ENCODE results near the gene SNPH.

Gene SNPH

GRCh38 chr20:1315804-1316203, 49.7 kb downstream of the SNPH start:
- intact Hi-C loops (cut with DNase I), result loop anchor here (10.0 kb wide), 1 partner anchor 149 kb away; the partner anchor contains the start of gene NSFL1C
- DNase-seq, result no peak

GRCh38 chr20:1317545-1318255, 51.6 kb downstream of the SNPH start:
- DNase-seq, result no peak
- intact Hi-C loops (cut with DNase I), result loop anchor here (10.0 kb wide), 1 partner anchor 147 kb away; the partner anchor contains the start of gene NSFL1C

DNA sequence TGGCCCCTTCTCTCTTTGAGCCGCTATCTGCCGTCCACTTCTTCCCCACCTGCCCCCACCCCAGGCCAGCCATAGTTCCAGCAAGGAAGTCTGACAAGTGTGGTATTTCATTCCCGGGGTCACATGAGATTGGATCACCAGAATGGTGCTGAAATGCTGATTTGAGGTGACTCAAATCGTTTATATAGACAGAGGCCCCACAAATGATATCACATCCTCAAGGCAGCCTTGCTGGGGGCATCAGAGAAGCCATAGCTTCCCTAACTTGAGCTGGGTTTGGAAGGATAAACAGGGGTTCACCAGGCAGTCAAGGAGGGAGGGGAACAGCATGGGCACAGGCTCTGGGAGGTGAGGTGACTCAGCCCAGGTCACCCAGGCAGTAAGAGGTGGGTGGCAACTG, 53.0 kb downstream of the SNPH start:
- intact Hi-C loops (cut with DNase I), result loop anchor here (10.0 kb wide), 1 partner anchor 146 kb away; the partner anchor contains the start of gene NSFL1C

GRCh38 chr20:1319462-1319861, 53.4 kb downstream of the SNPH start:
- no peak for DNase-seq
- intact Hi-C loops (cut with DNase I), result loop anchor here (10.0 kb wide), 1 partner anchor 145 kb away; the partner anchor contains the start of gene NSFL1C

More for the DNA sequence above, 53.0 kb downstream of the SNPH start:
- no peak for DNase-seq

GRCh38 chr20:1320016-1320415, 53.9 kb downstream of the SNPH start:
- intact Hi-C loops (cut with DNase I), result no loop called here
- no peak for DNase-seq

DNA sequence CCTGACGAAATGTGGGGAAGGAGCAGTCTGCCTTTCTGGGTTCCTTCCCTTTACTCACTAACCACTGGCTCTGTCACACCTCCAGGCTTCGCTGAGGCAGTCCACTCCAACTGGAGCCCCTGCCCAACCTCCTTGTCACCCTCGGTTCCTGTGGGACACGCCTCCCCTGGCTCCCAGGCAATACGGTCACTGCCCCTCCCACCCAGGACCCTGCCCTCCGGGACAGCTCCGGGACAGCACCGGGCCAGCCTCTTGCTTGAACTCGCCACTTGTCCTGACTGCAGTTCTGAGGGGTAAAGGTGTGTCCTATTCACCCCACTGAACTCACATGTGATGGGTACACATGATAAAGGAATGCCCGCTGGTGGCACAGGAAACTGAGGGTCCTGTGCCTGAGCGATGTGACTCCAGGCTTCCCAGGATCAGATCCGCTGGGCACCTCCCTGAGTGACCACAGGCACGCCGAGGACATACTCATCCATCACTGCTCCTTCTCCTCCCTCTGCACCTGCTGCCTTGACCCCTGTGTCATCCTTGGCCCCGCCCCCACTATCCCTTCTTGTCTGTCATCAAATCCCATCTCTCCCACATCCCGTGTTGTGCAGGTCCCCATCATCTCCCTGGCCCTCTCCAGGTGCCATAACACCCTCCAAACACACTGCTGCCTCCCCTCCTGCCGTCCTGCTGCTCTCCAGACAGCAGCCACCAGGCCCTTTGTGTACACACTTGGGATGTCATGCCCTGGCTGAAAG, 55.0 kb downstream of the SNPH start:
- no peak for DNase-seq
- intact Hi-C loops (cut with DNase I), result no loop called here

- DNase-seq, result no peak
- intact Hi-C loops (cut with DNase I), result no loop called here
Observed at GRCh38 chr20:1321654-1321939, 55.5 kb downstream of the SNPH start.

DNA sequence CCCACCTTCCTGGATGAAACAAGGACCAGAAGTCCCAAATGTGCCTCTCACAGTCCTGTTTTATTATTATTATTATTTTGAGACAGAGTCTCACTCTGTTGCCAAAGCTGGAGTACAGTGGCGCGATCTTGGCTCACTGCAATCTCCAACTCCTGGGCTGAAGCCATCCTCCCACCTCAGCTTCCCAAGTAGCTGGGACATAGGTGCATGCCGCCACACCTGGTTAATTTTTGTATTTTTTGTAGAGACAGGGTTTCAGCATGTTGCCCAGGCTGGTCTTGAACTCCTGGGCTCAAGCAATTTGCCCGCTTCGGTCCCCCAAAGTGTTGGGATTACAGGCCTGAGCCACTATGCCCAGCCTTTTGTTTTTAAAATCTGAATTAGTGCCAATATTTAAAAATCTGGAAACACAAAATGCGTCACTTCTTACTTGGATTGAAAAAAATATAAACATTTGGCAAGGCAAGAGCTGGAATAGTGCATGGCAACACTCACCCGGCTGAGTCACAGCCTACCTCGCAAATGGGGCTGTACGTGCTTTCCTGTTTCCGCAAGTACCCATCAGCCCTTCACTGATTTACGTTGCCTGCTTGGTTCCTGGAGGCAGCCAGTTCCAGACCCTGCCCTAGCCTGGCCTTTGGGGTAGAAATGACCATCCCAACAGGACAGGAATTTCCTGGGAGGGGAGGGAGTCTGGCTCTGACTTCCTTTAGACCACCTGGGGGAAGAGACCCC, 56.6 kb downstream of the SNPH start:
- DNase-seq, result peak in 5 of 42 donors; percentile 3 to 35 (median 9)

DNA sequence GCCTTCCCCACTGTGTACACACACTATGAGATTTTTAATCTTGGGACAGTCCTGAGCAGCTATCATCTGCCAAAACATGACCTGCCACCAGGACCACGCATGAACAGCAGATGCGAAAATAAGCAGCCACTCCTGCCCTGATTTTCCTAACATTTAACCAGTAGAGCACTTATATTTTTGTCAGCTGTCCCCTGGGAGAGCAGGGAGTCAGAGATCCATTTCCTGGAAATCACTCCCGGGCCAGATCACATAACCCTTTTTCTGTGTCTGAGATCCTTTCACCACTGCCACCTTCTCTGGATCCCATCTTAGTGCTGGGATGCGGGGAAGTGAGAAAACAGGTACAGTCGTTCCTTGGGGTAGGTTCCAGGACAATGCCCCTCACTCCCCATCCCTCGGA, 57.2 kb downstream of the SNPH start:
- DNase-seq, result peak in 6 of 42 donors; percentile 1 to 30 (median 12)
- intact Hi-C loops (cut with DNase I), result no loop called here

More for the DNA sequence above, 56.6 kb downstream of the SNPH start:
- intact Hi-C loops (cut with DNase I), result no loop called here

- intact Hi-C loops (cut with DNase I), result no loop called here
- DNase-seq, result peak in 11 of 42 donors; percentile 3 to 29 (median 11)
Observed at GRCh38 chr20:1323830-1324597, 57.9 kb downstream of the SNPH start.

GRCh38 chr20:1324598-1325172, 58.6 kb downstream of the SNPH start:
- peak in 22 of 42 donors; percentile 20 to 71 (median 46) for DNase-seq
- intact Hi-C loops (cut with DNase I), result loop anchor here (5.0 kb wide), 2 partner anchors 48 to 68 kb away; partner anchors contain the start of gene FKBP1A

- DNase-seq, result peak; percentile 92 to 98 (median 96)
- intact Hi-C loops (cut with DNase I), result loop anchor here (5.0 kb wide), 2 partner anchors 47 to 67 kb away; partner anchors contain the start of gene FKBP1A
Observed at GRCh38 chr20:1325173-1326030, 59.3 kb downstream of the SNPH start.

GRCh38 chr20:1326031-1326930, 60.2 kb downstream of the SNPH start:
- intact Hi-C loops (cut with DNase I), result loop anchor here (5.0 kb wide), 2 partner anchors 46 to 66 kb away; partner anchors contain the start of gene FKBP1A
- DNase-seq, result peak in 11 of 42 donors; percentile 1 to 49 (median 12)

- intact Hi-C loops (cut with DNase I), result loop anchor here (5.0 kb wide), 2 partner anchors 45 to 65 kb away; partner anchors contain the start of gene FKBP1A
Observed at GRCh38 chr20:1327241-1327653, 61.2 kb downstream of the SNPH start.

GRCh38 chr20:1327827-1328679, 62.0 kb downstream of the SNPH start:
- peak in 11 of 42 donors; percentile 3 to 32 (median 8) for DNase-seq
- intact Hi-C loops (cut with DNase I), result loop anchor here (5.0 kb wide), 2 partner anchors 44 to 64 kb away; partner anchors contain the start of gene FKBP1A

More at GRCh38 chr20:1327241-1327653, 61.2 kb downstream of the SNPH start:
- DNase-seq, result peak; percentile 31 to 94 (median 75)
